Heart right ventricle (tissue), 16 donors: ENCODE measurements around the gene XKR7. TPM values are rescaled to one million over a fixed set of nuclear protein-coding genes. Genes with fewer than 3 reads are reported as not detected.

Experiments
- ATAC-seq, 8 donors: fragments of 200-7000 bp; cut with Tn5 transposase; one replicate each; pipeline ENCODE4 v1.9.1; 2020; ENCODE audit warnings: mild to moderate bottlenecking in 8 of 8, moderate library complexity in 8 of 8, moderate number of reproducible peaks in 1 of 8
- DNase-seq, 2 donors: peaks; one replicate each; pipeline ENCODE4 v3.0.0-alpha.2; 2020
- H3K27ac ChIP-seq, 10 donors: fragments of 200-600 bp; sonication (generic) in 2 of 10; one replicate each; pipeline versions ENCODE4 v1.5.0 to v1.8.0; 2020 to 2022; ENCODE audit warnings: mild to moderate bottlenecking in 3 of 10
- H3K27me3 ChIP-seq, 7 donors: fragments of 200-600 bp; one replicate each; pipeline ENCODE4 v1.8.0; 2021 to 2022; ENCODE audit warnings: mild to moderate bottlenecking in 2 of 7
- H3K36me3 ChIP-seq, 9 donors: fragments of 200-600 bp; sonication (generic) in 1 of 9; one replicate each; pipeline versions ENCODE4 v1.5.0 to v1.8.0; 2020 to 2022; ENCODE audit warnings: mild to moderate bottlenecking in 2 of 9
- H3K4me1 ChIP-seq, 9 donors: fragments of 200-600 bp; sonication (generic) in 1 of 9; one replicate each; pipeline versions ENCODE4 v1.5.0 to v1.8.0; 2020 to 2022; ENCODE audit warnings: mild to moderate bottlenecking in 4 of 9
- H3K4me3 ChIP-seq, 10 donors: fragments of 200-600 bp; sonication (generic) in 2 of 10; one replicate each; pipeline versions ENCODE4 v1.5.0 to v1.8.0; 2020 to 2022; ENCODE audit warnings: mild to moderate bottlenecking in 7 of 10, moderate library complexity in 2 of 10
- H3K9me3 ChIP-seq, 11 donors: fragments of 200-600 bp in 10 of 11; sonication (generic) in 2 of 11; one replicate each; pipeline versions ENCODE4 v1.5.0 to v1.8.0; 2013 to 2022; ENCODE audit warnings: mild to moderate bottlenecking in 2 of 11, control low read depth in 1 of 11, moderate library complexity in 1 of 11
- WGBS, 2 donors: extraction: QIAGEN DNeasy Blood & Tissue Kit; methylation state at CpG; one replicate each; pipeline ENCODE4 v1.1.7; 2013; ENCODE audit warnings: inconsistent platforms in 1 of 2; 5-methylcytosine and 5-hydroxymethylcytosine counted together
- intact Hi-C, 10 donors: fragments of 100-400 bp; cut with DNase I; formaldehyde crosslinking; loops; one replicate each; pipeline versions ENCODE4 v1.11.1 to v1.14.2; 2022
- polyA plus RNA-seq, 2 donors: library from polyadenylated mRNA; stranded (reverse); fragments of 200-250 nt; gene quantifications; one replicate each; pipeline ENCODE4 v1.2.3, GENCODE V29; 2013
- total RNA-seq, 10 donors: library from RNA; stranded (reverse); fragmentation: NEBNext Ultra II Directional in 3 of 10; extraction: Animal tissue kit (Norgen Biotek cat#: 25700) in 3 of 10; gene quantifications; one replicate each; pipeline versions ENCODE4 v1.2.1 to v1.2.4, GENCODE V29; 2021 to 2023
- TF ChIP-seq, protein P1 (sequence below), 9 donors: fragments of 200-600 bp; sonication (generic) in 2 of 9; IDR thresholded peaks; one replicate each; pipeline versions ENCODE4 v1.5.0 to v1.8.0; 2021 to 2022; ENCODE audit warnings: antibody characterized with exemption in 9 of 9, mild to moderate bottlenecking in 5 of 9, moderate library complexity in 1 of 9
- donor health status: Arrhythmogenic right ventricular cardiomyopathy.
- donor health status: ischemic (EF 13 %, LVEDD 7.1; RV severe dilation, severe dysfunction).
- donor health status: healthy with polysubstance abuse.
- donor health status: DM: no; HTN: yes; CAD: no.
- donor health status: DM: no; HTN: no; CAD: no.
- donor health status: ischemic (EF 25% LVEDD 6.9; RV normal size, moderate dysfunction).
- donor health status: ischemic (EF 25% LVEDD 5.7; RV mildly dilated, moderate dysfunction).
- donor health status: healthy.
- donor health status: DM: yes; HTN: yes; CAD: no.
- donor health status: Ischemic cardiomyopathy.
- donor health status: ischemic (EF 35%, LVEDD 5.7; RV mildly dilated, moderate dysfunction).
- donor health status: nonischemic (EF 11% LVEDD 7.7; RV severe dilation, severe dysfunction).
- donor health status: DM: yes; HTN: yes; CAD: no.
- donor health status: PGD.
- donor health status: ischemic (EF 29% LVEDD 5.4; RV normal size, mild dysfunction).
- donor health status: nonischemic (EF 23%, LVEDD 6.1; RV moderate dilation, normal function).

The XKR7 gene
- total and polyA plus RNA-seq, 12 donors, result not detected

DNA sequence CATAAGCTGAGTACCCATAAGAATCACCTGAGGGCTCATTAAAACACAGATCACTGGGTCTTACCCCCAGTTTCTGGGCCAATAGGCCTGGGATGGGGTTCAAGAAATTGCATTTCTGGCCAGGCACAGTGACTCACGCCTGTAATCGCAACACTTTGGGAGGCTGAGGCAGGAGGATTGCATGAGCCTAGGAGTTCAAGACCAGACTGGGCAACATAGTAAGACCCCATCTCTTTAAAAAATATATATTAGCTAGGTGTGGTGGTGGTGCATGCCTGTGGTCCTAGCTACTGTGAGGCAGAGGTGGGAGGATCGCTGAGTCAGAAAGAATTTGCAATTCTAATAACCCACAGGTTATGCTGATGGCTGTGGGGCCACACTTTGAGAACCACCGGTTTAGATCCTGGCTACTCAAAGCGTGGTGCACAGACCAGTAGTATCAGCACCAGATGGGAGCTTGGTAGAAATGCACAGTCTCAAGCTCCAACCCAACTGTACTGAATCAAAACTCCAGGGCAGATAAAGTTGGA lies 44.3 kb downstream of the XKR7 start:
- DNase-seq, result no peak
- peak overlapping the region in 9 of 10 donors; percentile 79 to 95 (median 87) for H3K27ac ChIP-seq

DNA sequence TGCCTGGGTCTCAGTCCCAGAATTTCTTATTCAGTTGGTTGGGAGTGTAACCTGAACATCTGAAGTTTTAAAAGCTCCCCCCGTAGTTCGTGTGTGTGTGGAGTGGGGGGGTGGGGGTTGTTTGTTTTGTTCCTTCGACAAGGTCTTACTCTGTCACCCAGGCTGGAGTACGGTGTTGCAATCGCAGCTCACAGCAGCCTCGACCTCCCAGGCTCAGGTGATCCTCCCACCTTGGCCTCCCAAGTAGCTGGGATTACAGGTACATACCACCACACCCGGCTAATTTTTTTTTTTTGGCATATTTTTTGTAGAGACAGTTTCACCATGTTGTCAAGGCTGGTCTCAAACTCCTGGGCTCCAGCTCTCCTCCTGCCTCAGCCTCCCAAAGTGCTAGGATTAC lies 45.4 kb downstream of the XKR7 start:
- ATAC-seq (no peak), DNase-seq (no peak)
- intact Hi-C loops, result no loop called here
- Histone ChIP-seq H3K4me3 (peak overlapping the region in 3 of 10 donors; percentile 58 to 60 (median 59)), H3K4me1 (peaks cover 0 to 60% (median 26%) of the 10 kb centered on the region in 9 donors), H3K27me3 (peaks cover 0 to 55% (median 7%) of the 10 kb centered on the region in 7 donors), H3K36me3 (peaks cover 0 to 16% (median 0%) of the 10 kb centered on the region in 9 donors), H3K9me3 (no peaks in the 10 kb centered on the region), H3K27ac (peak overlapping the region in 3 of 10 donors; percentile 15 to 95 (median 92))
- 83% methylated on average over 7 of the region's 7 CpGs for WGBS, 2 donors
- TF ChIP-seq, protein P1, sequence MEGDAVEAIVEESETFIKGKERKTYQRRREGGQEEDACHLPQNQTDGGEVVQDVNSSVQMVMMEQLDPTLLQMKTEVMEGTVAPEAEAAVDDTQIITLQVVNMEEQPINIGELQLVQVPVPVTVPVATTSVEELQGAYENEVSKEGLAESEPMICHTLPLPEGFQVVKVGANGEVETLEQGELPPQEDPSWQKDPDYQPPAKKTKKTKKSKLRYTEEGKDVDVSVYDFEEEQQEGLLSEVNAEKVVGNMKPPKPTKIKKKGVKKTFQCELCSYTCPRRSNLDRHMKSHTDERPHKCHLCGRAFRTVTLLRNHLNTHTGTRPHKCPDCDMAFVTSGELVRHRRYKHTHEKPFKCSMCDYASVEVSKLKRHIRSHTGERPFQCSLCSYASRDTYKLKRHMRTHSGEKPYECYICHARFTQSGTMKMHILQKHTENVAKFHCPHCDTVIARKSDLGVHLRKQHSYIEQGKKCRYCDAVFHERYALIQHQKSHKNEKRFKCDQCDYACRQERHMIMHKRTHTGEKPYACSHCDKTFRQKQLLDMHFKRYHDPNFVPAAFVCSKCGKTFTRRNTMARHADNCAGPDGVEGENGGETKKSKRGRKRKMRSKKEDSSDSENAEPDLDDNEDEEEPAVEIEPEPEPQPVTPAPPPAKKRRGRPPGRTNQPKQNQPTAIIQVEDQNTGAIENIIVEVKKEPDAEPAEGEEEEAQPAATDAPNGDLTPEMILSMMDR (IDR thresholded peaks at IDR 0.05), result no peak

More for the DNA sequence above, 44.3 kb downstream of the XKR7 start:
- Histone ChIP-seq H3K4me3 (peak overlapping the region in 8 of 10 donors; percentile 36 to 63 (median 58)), H3K9me3 (no peaks in the 10 kb centered on the region), H3K27me3 (peaks cover 0 to 44% (median 3%) of the 10 kb centered on the region in 7 donors), H3K4me1 (peaks cover 0 to 67% (median 34%) of the 10 kb centered on the region in 9 donors), H3K36me3 (peaks cover 0 to 10% (median 0%) of the 10 kb centered on the region in 9 donors)
- no peak for ATAC-seq
- 68 to 74% methylated on average over 5 of the region's 5 CpGs for WGBS, 2 donors
- TF ChIP-seq, protein P1 (IDR thresholded peaks at IDR 0.05), result no peak
- intact Hi-C loops, result no loop called here

DNA sequence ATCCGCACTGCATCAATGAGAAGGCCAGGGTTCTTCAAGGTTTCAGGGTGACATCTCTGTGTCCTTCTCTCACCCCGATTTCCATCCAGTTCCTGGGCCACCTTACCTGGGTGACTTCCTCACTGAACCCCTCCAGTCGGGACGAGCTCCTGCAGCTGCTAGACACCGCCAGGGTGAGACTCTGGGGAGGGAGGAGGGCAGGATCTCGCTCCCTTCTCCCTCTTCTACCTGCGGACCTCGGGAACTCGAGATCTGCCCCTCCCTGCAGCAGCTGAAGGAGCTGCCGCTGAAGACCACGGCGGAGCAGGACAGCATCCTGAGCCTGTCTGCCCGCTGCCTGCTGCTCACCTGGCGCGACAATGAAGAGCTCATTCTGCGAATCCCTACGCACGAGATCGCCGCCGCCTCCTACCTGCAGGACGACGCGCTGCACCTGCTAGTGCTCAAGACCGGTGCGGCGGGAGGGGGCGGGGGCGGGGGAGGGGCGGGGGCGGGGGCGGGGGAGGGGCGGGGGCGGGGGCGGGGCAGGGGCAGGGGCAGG lies 49.8 kb downstream of the XKR7 start:
- Histone ChIP-seq H3K27me3 (peaks cover 0 to 89% (median 47%) of the 10 kb centered on the region in 7 donors), H3K9me3 (no peaks in the 10 kb centered on the region), H3K27ac (no peak overlapping the region), H3K36me3 (peaks cover 0 to 21% (median 0%) of the 10 kb centered on the region in 9 donors), H3K4me1 (peaks cover 0 to 55% (median 23%) of the 10 kb centered on the region in 9 donors), H3K4me3 (no peak overlapping the region)
- TF ChIP-seq, protein P1 (IDR thresholded peaks at IDR 0.05), result no peak
- intact Hi-C loops, result no loop called here
- DNase-seq, result no peak
- no peak for ATAC-seq
- WGBS, 2 donors, result 29 to 39% methylated on average over 21 to 28 of the region's 35 CpGs

DNA sequence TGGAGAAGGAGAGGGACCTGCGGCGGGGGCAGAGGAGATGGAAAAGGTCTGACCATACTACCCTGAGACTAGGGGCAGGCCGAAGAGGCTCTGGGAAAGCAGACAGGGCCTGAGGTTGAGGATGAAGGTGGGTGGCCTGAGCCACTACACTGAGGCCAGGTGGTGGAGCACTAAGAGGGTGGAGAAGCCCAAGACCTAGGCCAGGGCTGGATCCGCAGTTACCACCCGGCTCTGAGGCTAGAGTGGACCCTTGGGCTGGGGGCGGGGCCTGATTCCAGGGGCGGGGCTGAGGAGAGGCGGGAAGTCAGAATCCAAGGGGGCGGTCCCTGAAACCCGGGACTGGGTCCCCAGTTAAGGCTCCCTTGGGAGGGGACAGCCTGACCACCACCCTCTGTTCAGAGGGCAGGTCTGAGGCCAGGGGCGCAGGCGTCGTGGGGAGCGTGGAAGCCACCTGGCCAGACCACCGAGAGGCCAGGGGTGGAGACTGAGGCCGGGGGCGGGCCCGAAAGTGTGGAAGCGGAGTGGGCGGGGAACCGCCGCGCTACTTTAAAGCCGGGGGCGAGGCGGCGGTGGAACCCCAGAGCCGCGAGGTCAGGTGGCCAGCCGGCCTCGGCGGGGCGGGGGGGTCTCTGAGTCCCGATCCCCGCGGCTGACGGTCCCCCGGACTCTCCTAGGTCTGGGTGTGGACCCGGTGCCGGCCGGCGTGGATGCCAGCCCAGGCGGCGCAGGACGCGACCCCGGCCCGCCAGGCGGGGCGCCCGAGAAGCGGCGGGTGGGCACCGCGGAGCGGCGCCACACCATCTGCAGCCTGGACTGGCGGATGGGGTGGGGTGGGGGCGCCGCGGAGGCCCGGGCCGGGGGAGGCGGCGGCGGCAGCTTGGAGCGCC lies 50.6 kb downstream of the XKR7 start:
- DNase-seq (peak; percentile 64 to 69), ATAC-seq (peak; percentile 61 to 89 (median 82))
- 2% methylated on average over 53 to 67 of the region's 67 CpGs for WGBS, 2 donors
- TF ChIP-seq, protein P1 (IDR thresholded peaks at IDR 0.05), result no peak
- peaks cover 0 to 92% (median 47%) of the 10 kb centered on the region in 7 donors for H3K27me3 ChIP-seq
- peaks cover 0 to 49% (median 22%) of the 10 kb centered on the region in 9 donors for H3K4me1 ChIP-seq
- H3K36me3 ChIP-seq, result peaks cover 0 to 28% (median 0%) of the 10 kb centered on the region in 9 donors
- no peaks in the 10 kb centered on the region for H3K9me3 ChIP-seq
- intact Hi-C loops, result no loop called here
- H3K27ac ChIP-seq, result peak overlapping the region; percentile 21 to 65 (median 53)
- peak overlapping the region; percentile 39 to 63 (median 55) for H3K4me3 ChIP-seq
